ENCODE results near the gene MTRR. TPM values are rescaled to one million over a fixed set of nuclear protein-coding genes. Genes with fewer than 3 reads are reported as not detected.

MTRR gene
- polyA plus RNA-seq, 3 donors: 11.5 to 27.0 (median 26.7) TPM

DNA sequence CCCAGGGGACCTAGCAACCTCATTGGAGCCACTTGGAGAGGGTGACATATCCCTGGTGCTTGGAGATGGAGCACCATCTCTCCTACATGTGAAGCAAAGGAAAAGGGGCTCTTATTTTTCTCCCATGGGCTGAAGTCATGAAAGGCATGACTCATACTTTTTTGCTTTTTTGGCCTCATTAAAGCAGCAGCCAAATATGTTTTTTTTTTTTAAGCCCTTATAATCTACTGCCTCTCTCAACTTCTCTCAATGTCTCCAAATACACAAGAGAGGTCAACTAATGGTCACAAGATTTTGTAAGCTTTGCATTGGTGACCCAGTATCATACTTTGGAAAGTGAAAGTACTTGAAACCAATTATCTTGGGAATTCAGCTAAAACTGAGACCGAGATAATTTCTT lies 16.4 kb upstream of the MTRR start:
- WGBS, 3 donors: 55 to 88% (median 67%) methylated on average over 1 of the region's 1 CpG
- no peak overlapping the region for H3K27ac ChIP-seq (ENCODE audit: low read depth, low read length)

DNA sequence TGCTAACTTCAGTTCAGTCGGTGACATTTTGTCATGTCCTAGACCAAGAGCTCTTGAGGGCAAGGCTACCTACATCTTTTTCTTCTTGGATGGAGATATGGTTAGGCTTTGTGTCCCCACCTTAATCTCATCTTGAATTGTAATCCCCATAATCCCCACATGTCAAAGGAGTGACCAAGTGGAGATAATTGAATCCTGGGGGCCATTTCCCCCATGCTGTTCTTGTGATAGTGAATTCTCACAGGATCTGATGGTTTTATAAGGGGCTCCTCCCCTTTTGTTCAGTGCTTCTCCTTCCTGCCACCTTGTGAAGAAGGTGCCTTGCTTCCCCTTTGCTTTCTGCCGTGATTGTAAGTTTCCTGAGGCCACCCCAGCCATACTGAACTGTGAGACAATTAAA lies 16.0 kb upstream of the MTRR start:
- no peak overlapping the region for H3K27ac ChIP-seq (ENCODE audit: low read depth, low read length)
- WGBS, 3 donors: 63 to 92% (median 72%) methylated on average over 2 of the region's 2 CpGs

DNA sequence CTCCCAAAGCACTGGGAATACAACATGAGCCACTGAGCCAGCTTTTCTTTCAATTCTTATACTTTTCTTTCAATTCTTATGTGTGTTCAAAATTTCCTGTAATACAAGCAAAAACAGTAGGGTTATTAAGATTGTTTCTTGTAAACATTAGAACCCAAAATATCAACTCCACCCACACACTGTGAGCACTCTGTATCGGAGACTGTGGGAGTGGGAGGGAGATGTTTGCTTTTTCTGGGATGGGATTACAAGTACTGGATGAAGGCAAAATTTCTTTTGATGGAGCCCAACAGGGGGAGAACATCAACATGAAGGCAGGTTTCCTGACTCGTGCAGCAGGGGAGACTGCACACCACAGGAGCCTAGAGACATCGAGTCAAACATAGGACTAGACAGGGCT lies 13.3 kb upstream of the MTRR start:
- no peak overlapping the region for H3K27ac ChIP-seq (ENCODE audit: low read depth, low read length)
- WGBS, 3 donors: 68 to 79% (median 69%) methylated on average over 3 of the region's 3 CpGs

DNA sequence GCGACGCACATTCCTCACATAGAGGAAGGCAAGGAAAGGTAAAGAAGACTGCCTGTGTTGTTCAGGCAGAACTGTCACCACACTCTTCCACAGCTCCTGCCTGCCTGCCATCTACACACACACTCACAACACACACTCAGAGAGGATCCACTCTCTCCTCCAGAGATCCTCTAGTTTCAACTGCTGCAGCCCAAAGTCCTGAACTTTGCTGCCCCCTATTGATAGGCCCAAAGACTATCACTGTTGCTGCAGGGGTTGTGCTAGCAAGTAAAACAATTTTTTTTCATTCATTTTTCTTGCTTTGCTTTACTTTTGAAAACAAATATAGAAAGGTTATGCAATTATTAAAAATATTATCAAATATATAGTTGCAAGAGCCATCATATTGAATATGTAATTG lies 12.1 kb upstream of the MTRR start:
- no peak overlapping the region for H3K27ac ChIP-seq (ENCODE audit: low read depth, low read length)
- WGBS, 3 donors: 96 to 100% (median 98%) methylated on average over 2 of the region's 2 CpGs

DNA sequence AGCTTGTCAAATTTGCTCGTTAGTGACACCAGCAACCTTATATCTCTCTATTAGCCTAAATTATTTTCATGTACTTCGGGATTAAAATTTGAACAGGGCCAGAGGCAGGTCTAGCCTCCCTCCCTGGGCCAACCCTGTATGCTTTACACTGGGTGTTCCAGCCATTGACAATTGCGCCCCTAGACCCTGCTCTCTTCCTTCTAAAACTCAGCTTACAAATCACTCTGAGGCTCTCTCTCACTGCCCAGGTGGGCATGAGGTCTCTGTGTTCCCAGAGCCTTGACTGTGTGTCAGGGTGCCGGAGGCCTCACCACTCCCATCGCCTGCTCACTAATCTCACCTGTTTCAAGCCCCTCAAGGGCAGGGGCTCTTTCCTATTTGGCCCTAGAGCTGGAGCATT lies 11.6 kb upstream of the MTRR start:
- H3K27ac ChIP-seq (ENCODE audit: low read depth, low read length): no peak overlapping the region
- WGBS, 3 donors: 77 to 85% (median 84%) methylated on average over 5 of the region's 5 CpGs

DNA sequence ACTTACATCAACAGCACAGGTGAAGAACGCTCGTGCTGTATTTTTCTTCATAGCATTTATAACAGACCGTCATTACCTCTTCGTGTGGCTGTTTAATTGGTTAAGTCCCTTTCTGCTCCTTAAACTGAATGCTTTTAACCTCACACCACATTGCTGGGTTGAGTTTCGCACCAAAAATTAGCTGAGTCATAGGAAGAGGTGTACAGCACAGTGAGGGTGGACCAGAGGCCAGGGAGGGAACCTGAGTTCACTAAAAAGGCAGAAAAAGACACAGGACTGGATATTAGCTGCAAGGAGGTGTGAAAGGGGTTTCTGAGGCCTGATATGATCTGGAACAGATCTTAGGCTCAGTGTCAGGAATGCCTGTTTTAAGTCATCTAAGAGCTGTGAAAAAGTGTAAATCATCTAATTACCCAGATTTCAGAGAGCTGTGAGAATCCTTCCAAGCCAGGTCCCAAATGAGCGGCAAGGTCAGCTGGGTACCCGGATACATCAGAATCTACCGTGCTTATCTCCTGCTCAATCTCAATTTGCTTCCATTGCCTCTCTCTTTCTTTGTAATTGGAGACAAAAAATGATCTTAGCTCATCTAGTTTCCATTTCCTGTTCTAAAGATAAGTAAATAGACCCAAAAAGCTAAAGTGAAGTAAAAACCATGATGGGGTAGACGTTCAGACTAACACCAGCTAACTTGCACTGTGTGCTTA lies 10.9 kb upstream of the MTRR start:
- no peak overlapping the region for H3K27ac ChIP-seq (ENCODE audit: low read depth, low read length)
- WGBS, 3 donors: 61 to 80% (median 67%) methylated on average over 9 of the region's 9 CpGs

DNA sequence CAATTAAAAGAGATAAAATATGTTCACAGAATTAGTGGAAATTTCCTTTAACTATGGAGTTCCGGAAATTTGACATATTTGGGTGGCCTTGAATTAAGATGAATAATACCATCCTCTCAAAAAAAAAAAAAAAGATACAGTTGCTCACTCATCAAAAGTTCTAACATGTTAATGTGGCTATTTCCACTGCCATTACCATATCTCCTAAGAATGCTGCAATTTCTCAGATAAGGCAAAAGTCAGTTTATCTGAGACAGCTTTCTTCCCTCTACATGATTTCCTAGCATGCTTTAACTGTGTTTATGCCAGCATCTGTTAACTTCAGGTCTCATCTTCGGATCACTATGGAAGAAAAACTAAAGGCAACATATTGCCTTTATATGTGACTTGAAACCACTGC lies 2.8 kb upstream of the MTRR start:
- H3K27ac ChIP-seq (ENCODE audit: low read depth, low read length): no peak overlapping the region
- 80 to 92% (median 87%) methylated on average over 2 of the region's 2 CpGs for WGBS, 3 donors

DNA sequence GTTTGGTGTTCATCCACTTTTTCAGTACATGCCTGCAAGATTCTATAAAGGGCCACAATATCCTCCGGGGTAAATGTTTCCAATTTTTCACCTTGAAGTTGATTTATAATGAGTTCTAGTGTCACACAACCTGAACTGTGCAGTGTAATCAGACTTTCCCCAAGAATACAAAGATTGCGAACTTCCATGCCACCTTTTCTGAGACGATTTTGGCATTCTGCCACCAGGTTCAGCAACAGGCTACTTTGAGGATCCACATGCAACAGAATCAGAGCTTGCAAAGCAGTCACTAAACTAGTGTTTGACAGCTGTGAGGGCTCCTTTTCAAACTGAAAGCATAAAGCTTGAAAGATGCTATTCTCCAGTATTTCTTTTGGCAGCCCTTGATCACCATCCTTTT lies 1.7 kb upstream of the MTRR start:
- H3K27ac ChIP-seq (ENCODE audit: low read depth, low read length): no peak overlapping the region
- WGBS, 3 donors: 51 to 76% (median 66%) methylated on average over 3 of the region's 3 CpGs

DNA sequence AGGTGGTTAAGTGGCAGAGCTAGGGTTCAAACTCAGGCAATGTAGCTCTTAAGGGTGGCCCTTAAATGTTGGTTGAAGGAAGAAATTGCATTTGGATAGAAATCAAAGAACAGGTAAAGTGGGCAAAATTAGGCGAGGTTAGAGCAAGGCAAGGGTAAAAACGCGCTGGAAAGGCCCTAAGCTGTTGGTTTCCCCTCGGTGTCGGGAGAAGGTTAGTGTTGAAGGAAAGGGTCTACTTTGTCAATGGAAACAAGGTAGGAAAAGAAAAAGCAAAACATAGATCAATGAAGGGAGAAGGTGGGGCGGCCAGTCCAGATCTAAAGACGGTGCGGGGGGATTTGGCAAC lies 548 bp upstream of the MTRR start:
- H3K27ac ChIP-seq (ENCODE audit: low read depth, low read length): no peak overlapping the region
- 0% methylated on average over 8 of the region's 8 CpGs for WGBS, 3 donors

DNA sequence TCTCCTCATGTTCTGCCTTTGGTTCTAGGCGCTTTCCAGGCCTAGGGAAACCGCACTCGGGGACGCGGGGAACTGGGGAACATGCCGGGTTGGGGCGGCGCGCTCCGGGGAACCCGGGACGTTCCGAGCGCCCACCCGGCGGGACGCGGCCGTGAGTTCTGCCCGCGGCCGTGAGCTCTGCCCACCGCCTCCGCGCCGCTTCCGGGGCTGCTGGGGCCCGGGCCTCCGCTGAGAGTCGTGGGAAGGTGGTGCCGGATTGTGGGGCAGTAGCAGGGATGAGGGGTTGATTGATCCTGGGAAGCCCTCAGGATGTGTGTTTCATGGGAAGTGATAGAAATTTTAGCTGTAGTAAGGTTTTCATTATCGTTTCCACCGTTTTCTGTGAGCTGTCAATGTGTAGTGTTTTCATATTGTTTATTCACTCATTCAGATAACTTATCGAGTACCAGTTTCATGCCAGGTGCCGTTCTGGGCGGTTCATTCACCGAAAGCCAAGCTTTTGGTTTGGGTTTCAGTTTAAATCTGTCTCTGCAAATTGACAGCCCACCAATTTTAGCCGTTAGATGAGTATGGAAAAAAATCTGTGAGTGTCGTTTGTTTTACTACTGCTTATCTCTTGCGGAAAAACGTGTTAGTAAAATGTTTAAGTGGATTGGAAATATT lies 657 bp downstream of the MTRR start:
- WGBS, 3 donors: 1% methylated on average over 41 of the region's 41 CpGs
- no peak overlapping the region for H3K27ac ChIP-seq (ENCODE audit: low read depth, low read length)

DNA sequence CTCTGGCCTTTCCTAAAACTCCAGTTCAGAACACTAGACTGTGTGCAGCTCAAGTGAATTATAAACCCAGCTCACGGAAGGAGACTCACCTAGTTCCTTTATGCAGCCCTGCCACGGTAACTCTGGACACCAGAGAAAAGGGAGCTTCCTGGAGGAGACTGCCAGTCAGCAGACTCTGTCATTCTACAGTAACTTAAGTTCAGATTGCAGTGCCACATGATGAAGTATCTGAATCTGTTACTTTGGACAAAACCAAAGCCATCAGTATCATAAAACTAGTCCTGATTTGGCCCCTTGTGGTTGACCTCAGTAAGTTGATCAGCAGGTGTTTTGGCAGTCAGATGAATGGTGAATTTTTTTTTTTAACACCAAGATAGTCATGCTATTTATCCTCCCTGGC lies 2.7 kb downstream of the MTRR start:
- H3K27ac ChIP-seq (ENCODE audit: low read depth, low read length): no peak overlapping the region
- 71 to 77% (median 75%) methylated on average over 2 of the region's 2 CpGs for WGBS, 3 donors

DNA sequence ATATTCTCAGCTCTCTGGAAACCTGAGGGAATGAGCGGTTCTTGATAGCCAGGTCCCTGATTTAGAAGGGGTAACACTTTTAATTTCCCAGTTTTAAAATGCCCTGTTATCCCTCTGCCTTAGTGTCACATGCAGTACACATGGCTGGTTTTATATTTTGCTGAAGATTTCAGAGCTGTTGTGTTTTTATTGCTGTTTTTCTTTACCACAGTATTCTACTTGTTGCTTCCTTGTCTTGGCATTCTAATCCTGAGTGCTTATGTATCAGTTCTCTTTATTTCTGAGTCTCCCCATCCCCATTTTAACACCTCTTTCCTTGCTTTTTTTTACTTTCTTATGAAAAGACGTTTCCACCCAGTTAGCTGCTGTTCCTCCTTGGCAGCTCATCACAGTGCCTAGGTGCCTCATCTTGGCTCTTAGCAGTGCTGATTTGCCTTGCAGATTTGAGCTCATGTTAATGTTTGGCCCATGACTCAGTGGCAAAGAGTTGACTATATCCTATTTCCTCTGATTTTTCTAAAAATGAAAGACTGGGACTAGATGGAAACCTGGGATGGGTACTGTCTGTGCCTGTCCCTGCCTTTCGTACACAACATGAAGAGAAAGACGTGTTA lies 3.7 kb downstream of the MTRR start:
- no peak overlapping the region for H3K27ac ChIP-seq (ENCODE audit: low read depth, low read length)
- 71 to 91% (median 73%) methylated on average over 4 of the region's 4 CpGs for WGBS, 3 donors

DNA sequence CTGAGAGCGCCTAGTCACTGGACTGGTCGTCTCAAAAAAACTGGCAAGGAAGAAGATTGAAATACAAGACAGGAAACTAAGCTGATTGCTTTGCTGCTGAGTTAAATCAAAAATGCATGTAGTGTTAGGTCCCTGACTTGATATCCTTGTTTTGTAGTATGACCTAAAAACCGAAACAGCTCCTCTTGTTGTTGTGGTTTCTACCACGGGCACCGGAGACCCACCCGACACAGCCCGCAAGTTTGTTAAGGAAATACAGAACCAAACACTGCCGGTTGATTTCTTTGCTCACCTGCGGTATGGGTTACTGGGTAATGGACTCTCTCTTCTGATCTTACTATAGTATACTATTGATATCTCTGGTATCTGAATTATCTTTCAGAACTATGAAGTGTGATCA lies 4.3 kb downstream of the MTRR start:
- 74 to 88% (median 77%) methylated on average over 9 of the region's 9 CpGs for WGBS, 3 donors

DNA sequence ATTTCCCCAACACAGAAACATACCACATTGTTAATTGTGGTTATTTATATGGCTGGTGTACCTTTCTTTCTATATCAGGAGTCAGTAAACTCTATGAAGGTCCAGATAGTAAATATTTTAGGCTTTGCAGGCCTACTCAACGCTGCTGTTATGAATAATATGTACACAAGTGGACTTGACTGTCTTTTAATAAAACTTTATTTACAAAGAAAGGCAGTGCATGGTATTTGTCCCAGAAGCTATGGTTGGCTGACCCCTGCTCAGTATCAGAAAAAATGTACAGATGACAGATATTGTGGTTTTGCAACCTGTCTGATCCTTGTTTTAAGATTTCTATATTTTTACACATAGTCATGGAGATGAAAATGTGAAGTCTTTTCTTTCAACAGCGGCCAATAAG lies 5.7 kb downstream of the MTRR start:
- no peak overlapping the region for H3K27ac ChIP-seq (ENCODE audit: low read depth, low read length)
- WGBS, 3 donors: 95 to 99% (median 96%) methylated on average over 2 of the region's 2 CpGs

More for the DNA sequence above, 4.3 kb downstream of the MTRR start:
- H3K27ac ChIP-seq (ENCODE audit: low read depth, low read length): no peak overlapping the region

DNA sequence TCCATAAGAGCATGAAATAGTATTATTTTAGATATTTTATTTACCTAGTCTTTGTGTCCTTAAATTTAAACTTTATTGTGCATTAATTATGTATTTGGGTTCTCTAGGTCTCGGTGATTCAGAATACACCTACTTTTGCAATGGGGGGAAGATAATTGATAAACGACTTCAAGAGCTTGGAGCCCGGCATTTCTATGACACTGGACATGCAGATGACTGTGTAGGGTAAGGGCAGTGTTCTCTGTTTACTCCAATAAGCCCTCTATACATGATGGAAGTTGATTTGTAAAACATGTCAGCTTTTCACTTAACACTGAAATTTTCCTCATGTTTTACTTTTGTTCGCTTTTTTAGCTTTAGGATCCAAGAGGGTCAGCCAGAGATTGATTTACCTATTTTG lies 6.2 kb downstream of the MTRR start:
- WGBS, 3 donors: 91 to 94% (median 94%) methylated on average over 4 of the region's 4 CpGs
- no peak overlapping the region for H3K27ac ChIP-seq (ENCODE audit: low read depth, low read length)

DNA sequence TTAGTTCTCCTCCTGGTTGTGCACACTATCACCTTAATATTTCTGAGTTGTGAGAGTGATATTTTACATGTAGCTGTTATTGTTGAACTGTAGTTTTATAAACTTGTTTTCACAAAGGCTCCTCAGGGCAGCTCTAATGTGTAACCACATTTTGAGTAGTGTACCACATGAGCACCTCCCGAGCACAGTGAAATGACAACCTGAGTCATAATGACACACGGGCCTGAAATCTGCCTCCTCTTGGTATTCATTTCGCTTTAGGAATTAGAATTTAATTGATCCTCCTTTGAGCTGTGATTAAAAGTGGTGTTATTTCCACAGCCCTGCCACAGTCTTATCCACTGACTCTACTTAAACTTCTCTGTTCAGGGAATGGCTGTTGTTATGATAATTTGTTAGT lies 7.9 kb downstream of the MTRR start:
- no peak overlapping the region for H3K27ac ChIP-seq (ENCODE audit: low read depth, low read length)
- WGBS, 3 donors: 83 to 92% (median 88%) methylated on average over 3 of the region's 3 CpGs

DNA sequence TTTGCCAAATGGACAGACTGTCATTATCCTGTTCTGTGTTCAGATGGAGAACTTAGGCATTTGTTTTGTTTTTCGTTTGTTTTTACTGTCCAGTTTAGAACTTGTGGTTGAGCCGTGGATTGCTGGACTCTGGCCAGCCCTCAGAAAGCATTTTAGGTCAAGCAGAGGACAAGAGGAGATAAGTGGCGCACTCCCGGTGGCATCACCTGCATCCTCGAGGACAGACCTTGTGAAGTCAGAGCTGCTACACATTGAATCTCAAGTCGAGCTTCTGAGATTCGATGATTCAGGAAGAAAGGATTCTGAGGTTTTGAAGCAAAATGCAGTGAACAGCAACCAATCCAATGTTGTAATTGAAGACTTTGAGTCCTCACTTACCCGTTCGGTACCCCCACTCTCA lies 8.9 kb downstream of the MTRR start:
- no peak overlapping the region for H3K27ac ChIP-seq (ENCODE audit: low read depth, low read length)

DNA sequence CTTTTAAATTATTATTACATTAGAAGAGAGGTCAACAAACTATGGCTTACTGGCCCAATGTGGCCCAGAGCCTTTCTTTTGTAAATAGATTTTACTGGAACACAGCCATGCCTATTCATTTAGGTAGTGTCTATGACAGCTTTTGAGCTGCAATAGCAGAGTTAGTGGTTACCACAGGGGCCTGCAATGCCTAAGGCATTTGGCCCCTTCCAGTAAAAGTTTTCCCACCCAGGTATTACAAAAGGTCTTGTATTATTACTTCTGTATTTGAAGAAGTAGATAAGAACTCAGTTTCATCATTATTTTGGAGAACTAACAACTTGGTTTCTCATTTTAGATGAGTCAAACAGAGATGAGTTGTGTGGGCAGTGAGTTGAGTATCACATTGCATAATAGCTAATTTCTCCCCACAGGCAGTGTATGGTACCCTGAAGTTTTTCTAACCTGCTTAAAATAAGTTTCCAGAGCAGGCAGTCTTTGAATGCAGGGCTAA lies 9.5 kb downstream of the MTRR start:
- H3K27ac ChIP-seq (ENCODE audit: low read depth, low read length): no peak overlapping the region

More for the DNA sequence above, 8.9 kb downstream of the MTRR start:
- WGBS, 3 donors: 75 to 90% (median 80%) methylated on average over 9 of the region's 9 CpGs

DNA sequence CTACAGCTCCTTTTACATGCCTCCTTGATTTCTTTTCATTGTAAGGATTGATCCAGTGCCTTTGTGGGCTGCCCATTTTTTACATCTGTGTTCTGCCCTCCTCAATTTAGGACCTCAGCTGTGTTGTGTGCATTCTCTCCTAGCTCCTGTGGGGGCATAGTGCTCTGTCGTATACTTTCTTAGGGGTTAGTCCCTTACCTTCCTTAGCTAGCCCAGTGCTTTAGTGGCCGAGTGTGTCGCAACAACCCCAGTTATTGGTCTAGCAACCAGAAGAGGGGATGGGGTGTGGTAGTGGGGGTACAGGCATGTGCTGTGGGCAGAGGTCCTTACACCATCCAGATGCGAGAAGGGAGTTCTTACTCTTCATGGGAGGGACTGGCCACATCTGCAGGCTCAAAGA lies 12.1 kb downstream of the MTRR start:
- WGBS, 3 donors: 66 to 91% (median 76%) methylated on average over 4 of the region's 4 CpGs

DNA sequence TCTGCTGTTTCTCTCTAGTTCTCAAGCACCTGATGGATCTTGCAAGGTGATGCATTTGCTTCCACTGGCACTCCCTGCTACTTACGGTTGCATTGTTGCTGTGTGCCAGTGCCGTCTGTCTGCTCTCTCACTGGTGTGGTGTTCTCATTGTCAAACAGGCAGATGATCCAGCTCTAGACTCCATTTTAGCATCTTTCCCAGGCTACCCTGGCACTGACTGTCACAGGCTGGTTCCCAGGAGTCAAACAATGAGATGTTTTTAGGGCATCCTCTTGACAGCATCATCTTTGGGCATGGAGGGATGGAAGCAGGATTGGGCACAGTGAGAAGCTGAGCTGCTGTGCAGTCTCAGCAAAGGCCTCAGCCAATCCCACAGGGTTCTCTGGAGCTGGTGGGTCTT lies 12.9 kb downstream of the MTRR start:
- WGBS, 3 donors: 87 to 100% (median 98%) methylated on average over 2 of the region's 2 CpGs
- no peak overlapping the region for H3K27ac ChIP-seq (ENCODE audit: low read depth, low read length)

More for the DNA sequence above, 12.1 kb downstream of the MTRR start:
- no peak overlapping the region for H3K27ac ChIP-seq (ENCODE audit: low read depth, low read length)
